Astrocyte of the spinal cord (primary cell): ENCODE results near the gene LIMS1.
"Not testable (repeated sequence)": the region's sequence is repeated elsewhere in the genome, so short reads cannot be mapped to it uniquely, and the experiment has no call there.

Experiments used
- DNase-seq: peaks from one replicate; pipeline ENCODE4 v3.0.0; 2011; ENCODE audit warnings: low read depth, low spot score
- H3K4me3 ChIP-seq: 2 replicates; pipeline ENCODE4 v1.5.1; 2011; ENCODE audit warnings: low read depth, mild to moderate bottlenecking, low read length, moderate library complexity
- in situ Hi-C: cut with HindIII; loops from 2 replicates; pipeline ENCODE4 v1.10.0; 2017; ENCODE audit warnings: low sequenced_read_pairs

Gene LIMS1

DNA sequence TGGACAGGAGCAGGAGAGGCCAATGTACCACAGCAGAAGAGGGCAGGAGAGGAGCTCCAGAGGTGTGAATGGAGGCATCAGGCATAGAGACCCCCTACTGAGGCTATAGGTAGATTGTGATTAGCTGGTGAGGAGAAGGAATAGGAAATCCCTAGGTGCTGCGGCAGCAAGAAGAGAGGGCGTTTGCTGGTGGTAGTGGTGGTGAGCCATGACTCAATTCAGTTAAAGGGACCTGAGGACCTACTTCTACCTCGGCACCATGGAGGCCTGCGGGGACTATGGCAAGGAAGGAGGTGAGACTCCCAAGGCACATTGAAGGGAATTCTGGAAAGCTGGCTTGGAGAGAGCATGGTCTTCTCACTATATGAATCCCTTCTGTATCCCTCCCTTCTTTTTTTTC is 127.2 kb downstream of the LIMS1 start:
- DNase-seq, in situ Hi-C loops, H3K4me3 ChIP-seq: not testable (repeated sequence)

DNA sequence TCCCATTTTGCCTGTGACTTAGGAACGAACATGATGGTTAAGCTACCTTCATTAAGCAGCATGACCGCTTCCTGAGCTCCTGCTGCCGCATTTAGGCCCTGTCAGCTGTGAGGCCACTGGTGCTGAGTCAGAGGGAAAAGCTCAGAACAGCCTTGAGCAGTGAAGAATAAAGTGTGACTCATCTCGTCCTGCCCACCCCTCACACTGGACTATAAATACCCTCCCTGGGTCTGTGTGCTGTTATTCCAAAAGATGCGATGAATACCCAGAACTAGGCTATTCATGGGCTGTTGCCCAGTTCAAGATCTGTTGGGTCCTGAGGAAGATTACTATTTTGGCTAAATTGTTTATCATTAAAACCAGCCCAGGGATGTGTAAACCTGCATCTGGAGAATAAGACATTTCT is 127.9 kb downstream of the LIMS1 start:
- in situ Hi-C loops, H3K4me3 ChIP-seq: not testable (repeated sequence)
- DNase-seq = peak; percentile 93

DNA sequence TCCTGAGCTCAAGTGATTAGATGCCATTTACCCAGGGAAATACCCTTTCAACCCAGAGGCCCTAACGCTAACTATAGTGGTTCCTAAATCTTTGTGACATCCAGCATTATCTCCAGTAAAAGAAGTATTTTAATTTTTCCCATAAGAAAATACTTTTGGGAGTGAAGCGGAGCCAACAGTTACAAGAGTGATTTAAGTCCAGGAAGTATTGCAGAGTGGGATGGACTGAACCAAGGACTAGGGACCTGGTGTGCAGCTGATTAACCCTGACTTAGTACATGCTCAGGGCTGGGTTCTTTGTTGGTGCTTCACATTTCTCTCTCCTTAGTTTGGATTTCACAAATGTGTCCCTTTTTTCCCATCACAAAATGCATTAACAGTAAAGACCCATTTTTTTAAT is 129.1 kb downstream of the LIMS1 start:
- DNase-seq, in situ Hi-C loops, H3K4me3 ChIP-seq: not testable (repeated sequence)

DNA sequence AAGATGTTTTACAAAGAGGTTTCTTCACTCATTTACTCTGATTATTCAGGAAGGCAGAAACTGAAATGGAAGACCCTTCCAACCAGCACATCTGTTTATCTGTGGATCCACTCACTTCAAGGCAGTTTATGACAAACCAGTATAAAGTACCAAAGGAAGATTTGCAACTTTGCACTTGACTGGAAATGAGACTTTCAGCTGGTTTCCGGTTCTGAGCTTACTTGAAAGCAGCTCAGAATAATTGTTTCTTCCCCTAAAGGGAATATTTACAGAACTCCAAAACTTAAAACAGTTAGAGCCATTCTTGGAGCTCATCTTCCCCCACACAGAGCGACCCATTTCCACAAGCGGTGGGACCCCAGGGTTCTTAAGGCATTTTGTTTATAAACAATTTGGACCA is 129.8 kb downstream of the LIMS1 start:
- in situ Hi-C loops, DNase-seq, H3K4me3 ChIP-seq: not testable (repeated sequence)

DNA sequence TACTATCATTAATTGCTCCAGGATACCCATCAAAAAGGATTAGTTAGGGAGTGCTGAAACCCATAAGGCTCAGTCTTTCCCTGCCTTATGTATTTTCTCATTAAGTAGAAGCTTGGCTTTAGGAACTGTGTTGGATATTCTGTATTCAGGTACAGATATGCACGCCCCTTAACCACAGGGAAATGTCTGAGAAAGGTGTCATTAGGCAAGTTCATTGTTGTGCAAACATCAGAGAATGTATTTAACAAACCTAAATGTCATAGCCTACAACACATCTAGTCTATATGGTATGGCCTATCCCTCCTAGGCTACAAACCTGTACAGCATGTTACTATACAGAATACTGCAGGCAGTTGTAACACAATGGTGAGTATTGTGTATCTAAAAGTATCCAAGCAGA is 130.7 kb downstream of the LIMS1 start:
- in situ Hi-C loops, H3K4me3 ChIP-seq, DNase-seq: not testable (repeated sequence)

DNA sequence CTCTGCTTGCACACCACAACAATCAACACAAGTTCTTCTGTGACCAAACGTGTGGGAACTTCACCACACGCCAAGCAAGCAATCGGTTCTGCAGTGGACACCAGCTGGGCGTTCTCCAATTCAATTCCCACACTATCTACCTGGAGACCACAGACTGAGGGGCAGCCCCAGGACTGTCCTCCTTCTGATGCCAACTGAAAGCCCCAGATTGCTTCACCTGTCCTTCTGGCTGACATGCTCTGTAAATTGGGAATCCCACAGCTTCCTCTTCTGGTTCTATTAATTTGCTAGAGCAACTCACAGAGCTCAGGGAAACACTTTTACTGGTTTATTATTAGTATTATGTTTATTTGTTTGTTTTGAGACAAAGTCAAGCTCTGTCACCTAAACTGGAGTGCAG is 131.7 kb downstream of the LIMS1 start:
- H3K4me3 ChIP-seq, DNase-seq, in situ Hi-C loops: not testable (repeated sequence)

DNA sequence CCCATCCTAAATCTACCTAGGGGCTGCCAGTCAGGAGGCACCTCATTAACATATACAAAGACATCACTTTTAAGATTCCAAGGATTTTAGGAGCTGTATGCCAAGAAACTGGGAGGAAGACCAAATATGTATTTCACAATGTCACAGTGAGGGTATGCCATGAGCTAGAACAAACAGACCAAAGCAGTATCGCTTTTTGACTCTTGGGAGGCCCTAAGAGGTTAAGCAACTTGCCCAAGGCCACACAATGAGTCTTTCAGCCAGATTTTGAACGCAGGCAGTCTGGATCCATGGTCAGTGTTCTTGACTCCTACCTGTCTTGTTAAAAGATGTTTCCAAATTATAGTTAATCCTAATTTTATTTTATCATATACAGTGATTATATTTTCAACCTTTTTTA is 132.9 kb downstream of the LIMS1 start:
- H3K4me3 ChIP-seq, DNase-seq, in situ Hi-C loops: not testable (repeated sequence)

DNA sequence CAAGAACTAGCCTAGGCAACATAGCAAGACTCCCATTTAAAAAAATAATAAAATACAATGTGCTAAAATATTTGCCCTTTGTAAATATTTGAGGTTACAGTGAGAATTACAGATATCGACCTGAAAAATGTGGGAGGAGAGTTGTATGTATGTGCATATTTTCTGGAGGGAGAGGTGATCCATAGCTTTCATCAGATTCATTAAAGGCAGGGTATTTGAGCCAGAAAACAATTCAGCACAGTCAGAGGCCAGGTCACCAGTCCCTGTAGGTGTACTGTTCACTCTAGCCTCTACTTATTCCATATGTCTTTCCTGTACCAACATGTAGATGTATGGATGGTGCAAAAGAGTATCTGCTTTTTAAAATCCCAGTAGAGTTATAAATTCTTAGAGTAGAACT is 136.0 kb downstream of the LIMS1 start:
- in situ Hi-C loops, H3K4me3 ChIP-seq, DNase-seq: not testable (repeated sequence)

DNA sequence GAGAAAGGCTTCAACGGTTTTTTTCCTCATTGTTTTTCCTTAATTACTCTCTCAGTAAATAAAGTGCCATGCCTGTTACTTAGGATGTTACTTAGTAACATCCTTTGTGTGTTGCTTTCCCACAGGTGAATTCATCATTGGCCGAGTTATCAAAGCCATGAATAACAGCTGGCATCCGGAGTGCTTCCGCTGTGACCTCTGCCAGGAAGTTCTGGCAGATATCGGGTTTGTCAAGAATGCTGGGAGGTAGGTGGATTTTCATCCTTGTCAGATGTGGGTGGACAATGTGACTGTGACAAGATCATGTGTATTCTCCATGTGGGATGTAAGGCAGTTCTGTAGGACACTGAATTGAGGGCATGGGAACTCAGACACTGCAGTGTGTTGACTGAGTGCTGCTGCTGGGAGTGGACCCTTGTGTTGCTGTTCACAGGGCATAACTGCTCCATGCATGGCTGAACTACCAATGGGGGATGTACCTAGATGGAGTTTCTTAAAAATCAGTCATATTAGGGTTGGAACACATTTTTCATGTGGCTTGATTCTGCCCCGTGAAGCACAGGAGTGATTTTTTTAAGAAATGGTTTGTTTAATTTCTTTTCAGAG is 138.0 kb downstream of the LIMS1 start:
- H3K4me3 ChIP-seq, in situ Hi-C loops, DNase-seq: not testable (repeated sequence)

DNA sequence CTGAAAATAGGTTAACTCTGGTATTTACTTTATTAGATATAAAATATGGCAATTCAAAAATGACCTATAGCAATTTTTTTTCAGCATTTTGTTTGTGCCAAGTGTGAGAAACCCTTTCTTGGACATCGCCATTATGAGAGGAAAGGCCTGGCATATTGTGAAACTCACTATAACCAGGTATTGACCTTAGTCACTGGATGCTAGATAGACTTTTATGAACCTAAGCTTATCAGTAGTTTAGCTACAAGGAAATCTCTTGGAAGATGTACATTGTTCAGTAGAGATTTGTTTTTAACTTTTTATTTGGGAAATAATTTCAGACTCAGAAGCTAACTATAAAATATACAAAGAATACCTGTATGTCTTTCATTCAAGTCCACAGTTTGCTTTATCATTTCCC is 142.3 kb downstream of the LIMS1 start:
- H3K4me3 ChIP-seq, DNase-seq, in situ Hi-C loops: not testable (repeated sequence)

DNA sequence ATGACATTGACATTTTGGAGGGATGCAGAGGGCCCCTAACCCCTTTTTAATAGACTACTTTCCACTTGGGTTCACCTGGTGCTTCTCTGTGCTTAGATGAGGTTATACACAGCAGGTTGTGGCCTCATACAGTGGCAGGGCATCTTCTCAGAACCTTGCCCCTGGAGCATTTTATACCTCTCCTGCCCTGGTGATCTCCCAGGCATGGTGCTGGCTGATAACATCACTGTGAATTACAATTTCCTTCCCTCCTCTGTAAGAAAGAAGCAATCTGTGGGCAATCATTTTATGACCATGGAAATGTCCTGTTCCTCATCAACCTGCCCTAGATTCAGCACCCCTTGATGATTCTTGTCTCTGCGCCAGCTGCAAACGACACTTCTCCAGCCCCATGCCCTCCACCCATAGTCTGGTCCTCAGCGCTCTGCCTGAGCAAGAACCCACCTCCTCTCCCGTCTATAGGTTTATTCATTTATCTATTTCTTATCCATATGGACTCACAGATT is 143.0 kb downstream of the LIMS1 start:
- H3K4me3 ChIP-seq, in situ Hi-C loops, DNase-seq: not testable (repeated sequence)

DNA sequence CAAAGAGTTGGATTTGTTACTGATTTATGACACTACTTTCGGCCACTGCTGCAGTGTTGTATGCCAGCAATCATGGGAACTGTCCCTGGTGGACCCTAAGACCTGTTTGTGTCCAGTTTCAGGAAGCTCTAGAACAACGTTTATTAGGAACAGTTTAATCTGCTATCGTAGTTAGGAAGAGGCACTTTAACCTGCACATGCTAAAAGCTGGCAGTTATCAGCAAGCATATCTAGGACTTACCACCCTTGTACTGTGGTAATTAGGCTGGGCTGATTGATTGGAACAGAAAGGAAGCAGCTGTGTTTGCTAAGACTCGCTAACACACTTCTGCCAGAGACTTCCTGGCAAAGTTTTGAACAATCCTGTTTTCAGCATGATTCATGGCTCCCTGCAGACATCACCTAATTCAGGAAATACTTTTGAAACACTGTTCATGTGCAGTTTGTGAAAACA is 144.0 kb downstream of the LIMS1 start:
- peak; percentile 81 for DNase-seq

DNA sequence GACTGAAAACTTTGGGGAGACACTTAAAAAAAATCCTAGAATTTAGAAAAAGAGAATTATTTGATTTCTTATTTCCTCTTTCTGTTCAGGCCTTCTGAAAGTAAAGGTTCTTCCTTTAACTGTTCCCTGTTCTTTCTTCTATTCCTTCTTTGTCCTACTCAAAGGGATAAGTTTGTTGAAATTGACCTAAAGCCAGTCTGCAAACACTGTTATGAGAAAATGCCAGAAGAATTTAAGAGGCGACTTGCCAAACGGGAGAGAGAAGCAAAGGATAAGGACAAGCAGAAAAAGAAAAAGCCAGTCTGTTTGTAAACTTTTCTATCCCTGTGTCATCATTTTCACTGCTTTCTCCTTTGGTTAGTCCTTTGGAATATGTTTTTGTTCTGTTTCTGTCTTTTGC is 146.5 kb downstream of the LIMS1 start:
- in situ Hi-C loops, DNase-seq: not testable (repeated sequence)

More for the DNA sequence above, 144.0 kb downstream of the LIMS1 start:
- in situ Hi-C loops, H3K4me3 ChIP-seq: not testable (repeated sequence)

DNA sequence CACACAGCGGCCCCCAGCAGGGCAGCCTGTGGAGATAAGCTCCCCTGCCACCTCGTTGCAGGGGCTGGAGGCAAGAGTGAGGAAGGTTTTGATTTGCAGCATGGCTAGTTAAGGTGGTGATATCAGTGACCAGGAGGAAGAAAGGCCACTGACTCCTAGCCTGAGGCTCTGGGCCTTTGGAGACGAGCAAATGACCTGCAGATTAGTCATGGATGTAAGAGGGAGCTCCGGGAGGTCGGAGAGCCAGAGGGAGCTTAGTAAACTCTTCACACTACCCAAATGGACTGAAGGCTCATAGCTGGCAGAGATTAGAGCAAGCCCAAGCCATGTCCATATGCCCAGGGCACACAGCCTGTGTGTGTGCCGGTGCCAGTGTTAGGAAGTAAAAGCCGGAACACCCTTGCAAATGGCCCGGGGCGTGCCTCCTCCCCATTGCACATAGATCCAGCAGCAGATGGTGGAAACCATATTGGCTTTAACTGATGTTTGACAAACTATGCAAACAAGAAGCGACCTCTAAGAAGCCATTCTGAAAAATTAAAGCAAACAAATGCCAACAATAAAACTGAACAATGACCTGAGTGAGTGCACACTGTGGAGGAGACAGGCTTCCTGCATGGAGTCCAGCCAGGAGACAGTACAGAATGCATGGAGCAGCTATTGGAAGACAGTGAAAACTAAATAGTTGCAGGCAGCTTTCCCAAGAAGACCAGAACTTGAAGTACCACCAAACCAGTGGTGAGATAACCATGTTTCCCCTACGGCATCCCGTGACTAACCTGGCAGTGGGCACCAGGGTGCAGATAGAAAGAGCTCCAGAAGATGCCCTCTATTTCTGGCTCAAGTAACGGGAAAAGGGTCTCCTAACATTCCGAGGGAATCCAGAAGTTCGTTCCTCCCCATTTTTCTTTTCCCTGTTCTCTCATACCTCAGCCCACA is 154.8 kb downstream of the LIMS1 start:
- H3K4me3 ChIP-seq, DNase-seq, in situ Hi-C loops: not testable (repeated sequence)

More for the DNA sequence above, 146.5 kb downstream of the LIMS1 start:
- not testable (repeated sequence) for H3K4me3 ChIP-seq

DNA sequence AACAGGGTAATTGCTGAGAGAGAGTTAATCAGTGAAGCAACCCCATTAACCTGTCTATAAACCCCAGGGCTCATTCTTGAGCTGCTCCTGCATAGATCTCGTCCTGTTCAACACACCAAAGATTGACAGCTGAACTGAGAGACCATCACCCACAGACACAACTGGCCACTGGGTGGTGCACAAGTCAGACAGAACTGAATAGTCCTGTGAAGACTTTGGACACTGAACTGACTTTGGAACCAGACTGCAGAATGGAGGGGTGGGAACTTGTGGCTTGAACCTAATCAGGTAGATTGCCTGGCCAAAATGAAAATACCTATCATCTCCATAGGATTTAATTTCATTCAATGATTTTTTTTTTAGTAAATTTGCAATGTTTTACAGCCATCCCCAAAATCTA is 155.7 kb downstream of the LIMS1 start:
- DNase-seq, in situ Hi-C loops, H3K4me3 ChIP-seq: not testable (repeated sequence)
